ENCODE measurements around the gene TGFBR3L. TPM values are rescaled to one million over a fixed set of nuclear protein-coding genes. Genes with fewer than 3 reads are reported as not detected.

TGFBR3L gene
- total RNA-seq, 2 donors from 2014 or later = 9.9 TPM; not detected in 1

- peaks cover 2% of the 10 kb centered on the region for H3K4me1 ChIP-seq
- no peak overlapping the region for H3K4me3 ChIP-seq
- no peak overlapping the region for H3K27ac ChIP-seq
- no peaks in the 10 kb centered on the region for H3K27me3 ChIP-seq
- no peak for DNase-seq
- TF ChIP-seq CTCF (IDR thresholded peaks at IDR 0.05) (no peak), POLR2A (IDR thresholded peaks at IDR 0.05) (no peak)
- WGBS, 2 donors = 82 to 85% methylated on average over 19 of the region's 19 CpGs
- no peaks in the 10 kb centered on the region for H3K9me3 ChIP-seq
- no peak for ATAC-seq
- H3K36me3 ChIP-seq (replicated peaks in 1 of 2; ENCODE audit: insufficient read depth in 1 of 2, low read depth in 2 of 2) = no peaks in the 10 kb centered on the region
- intact Hi-C loops (cut with DNase I) = no loop called here
Observed at GRCh38 chr19:7879836-7880235, 34.8 kb upstream of the TGFBR3L start.

GRCh38 chr19:7881910-7882309, 32.7 kb upstream of the TGFBR3L start:
- no peaks in the 10 kb centered on the region for H3K27me3 ChIP-seq
- TF ChIP-seq CTCF (IDR thresholded peaks at IDR 0.05) (no peak), POLR2A (IDR thresholded peaks at IDR 0.05) (no peak)
- no peaks in the 10 kb centered on the region for H3K4me1 ChIP-seq
- DNase-seq (no peak), ATAC-seq (no peak)
- H3K36me3 ChIP-seq (replicated peaks in 1 of 2; ENCODE audit: insufficient read depth in 1 of 2, low read depth in 2 of 2) = no peaks in the 10 kb centered on the region
- WGBS, 2 donors = 79 to 90% methylated on average over 3 of the region's 3 CpGs
- H3K4me3 ChIP-seq = no peak overlapping the region
- no peak overlapping the region for H3K27ac ChIP-seq
- intact Hi-C loops (cut with DNase I) = no loop called here
- H3K9me3 ChIP-seq = no peaks in the 10 kb centered on the region

- no peaks in the 10 kb centered on the region for H3K27me3 ChIP-seq
- no peak for ATAC-seq
- TF ChIP-seq CTCF (IDR thresholded peaks at IDR 0.05) (no peak), POLR2A (IDR thresholded peaks at IDR 0.05) (no peak)
- no peak overlapping the region for H3K27ac ChIP-seq
- intact Hi-C loops (cut with DNase I) = no loop called here
- 81 to 87% methylated on average over 4 of the region's 4 CpGs for WGBS, 2 donors
- no peaks in the 10 kb centered on the region for H3K36me3 ChIP-seq (replicated peaks in 1 of 2; ENCODE audit: insufficient read depth in 1 of 2, low read depth in 2 of 2)
- no peak overlapping the region for H3K4me3 ChIP-seq
- no peaks in the 10 kb centered on the region for H3K9me3 ChIP-seq
- peaks cover 4% of the 10 kb centered on the region for H3K4me1 ChIP-seq
- DNase-seq = no peak
Observed at GRCh38 chr19:7883105-7883504, 31.5 kb upstream of the TGFBR3L start.

- Histone ChIP-seq H3K4me1 (peaks cover 8% of the 10 kb centered on the region), H3K27me3 (no peaks in the 10 kb centered on the region), H3K4me3 (no peak overlapping the region), H3K27ac (no peak overlapping the region), H3K9me3 (no peaks in the 10 kb centered on the region), H3K36me3 (replicated peaks in 1 of 2; ENCODE audit: insufficient read depth in 1 of 2, low read depth in 2 of 2) (no peaks in the 10 kb centered on the region)
- intact Hi-C loops (cut with DNase I) = no loop called here
- ATAC-seq (no peak), DNase-seq (no peak)
- no peak for TF ChIP-seq CTCF (IDR thresholded peaks at IDR 0.05)
- TF ChIP-seq POLR2A (IDR thresholded peaks at IDR 0.05) = no peak
- WGBS, 2 donors = 85 to 90% methylated on average over 2 of the region's 2 CpGs
Observed at GRCh38 chr19:7883796-7884570, 30.6 kb upstream of the TGFBR3L start.

GRCh38 chr19:7885818-7886217, 28.8 kb upstream of the TGFBR3L start:
- intact Hi-C loops (cut with DNase I) = no loop called here
- DNase-seq (no peak), ATAC-seq (no peak)
- TF ChIP-seq CTCF (IDR thresholded peaks at IDR 0.05) = no peak
- Histone ChIP-seq H3K4me3 (no peak overlapping the region), H3K27ac (no peak overlapping the region), H3K36me3 (replicated peaks in 1 of 2; ENCODE audit: insufficient read depth in 1 of 2, low read depth in 2 of 2) (no peaks in the 10 kb centered on the region), H3K27me3 (no peaks in the 10 kb centered on the region), H3K4me1 (peaks cover 19% of the 10 kb centered on the region), H3K9me3 (no peaks in the 10 kb centered on the region)
- 87 to 88% methylated on average over 8 of the region's 8 CpGs for WGBS, 2 donors

Measured in body of pancreas (tissue), 4 donors.